COLO829 (cell line): ENCODE measurements around the gene S100A12.

Experiments used
- DNase-seq: peaks from one replicate; pipeline ENCODE4 v3.0.0; 2012; ENCODE audit warnings: low spot score

S100A12 gene

GRCh38 chr1:153396461-153396860, 21.0 kb upstream of the S100A12 start:
- DNase-seq: no peak

GRCh38 chr1:153395776-153396175, 20.4 kb upstream of the S100A12 start:
- no peak for DNase-seq

- DNase-seq: no peak
Measured at GRCh38 chr1:153395136-153395685, 19.8 kb upstream of the S100A12 start.

GRCh38 chr1:153394391-153394790, 19.0 kb upstream of the S100A12 start:
- DNase-seq: no peak

DNA sequence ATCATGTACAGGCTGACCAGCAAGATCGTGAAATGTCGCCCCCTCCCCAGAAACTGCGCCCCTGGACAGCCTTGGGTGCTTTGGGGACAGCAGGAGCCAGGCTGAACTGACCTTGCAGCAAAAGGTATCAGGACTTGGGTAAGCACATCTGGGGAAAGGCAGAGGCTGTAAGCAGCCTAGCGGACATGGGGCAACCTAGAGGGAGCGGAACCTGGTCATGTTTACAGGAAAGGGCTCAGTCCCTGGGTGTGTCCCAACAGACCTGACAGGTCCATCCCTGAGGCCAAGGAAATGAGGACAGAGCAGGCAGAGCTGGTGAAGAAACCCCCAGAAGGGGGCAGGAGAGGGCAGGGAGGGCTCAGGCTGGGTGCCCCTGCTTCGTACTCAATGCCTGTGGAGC, 18.5 kb upstream of the S100A12 start:
- DNase-seq: no peak

DNA sequence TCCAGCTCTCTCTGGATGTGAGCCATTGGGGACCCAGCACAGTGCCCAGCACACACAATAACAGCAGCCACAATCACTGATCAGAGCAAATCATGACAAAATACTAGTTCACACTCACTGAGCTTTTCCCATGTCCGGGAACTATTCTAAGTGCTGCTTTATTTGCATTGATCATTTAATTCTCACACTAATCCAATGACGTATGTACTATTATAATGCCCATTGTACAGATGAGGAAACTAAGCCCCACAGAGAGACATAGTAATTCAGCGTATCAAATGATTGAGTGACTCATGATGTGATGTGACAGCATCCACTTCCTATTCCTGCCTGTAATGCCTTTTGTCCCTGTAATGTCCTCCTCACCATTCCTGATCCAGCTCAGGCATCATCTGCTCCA, 17.4 kb upstream of the S100A12 start:
- no peak for DNase-seq

- no peak for DNase-seq
Measured at GRCh38 chr1:153392258-153392657, 16.8 kb upstream of the S100A12 start.

- DNase-seq: no peak
Measured at GRCh38 chr1:153390938-153391710, 15.7 kb upstream of the S100A12 start, which contains the start of gene S100A8. Gene S100A8, minus strand, starts transcription at chr1:153391073. Its CDS starts 538 bp downstream, at chr1:153390535.

- DNase-seq: no peak
Measured at GRCh38 chr1:153389973-153390879, 14.8 kb upstream of the S100A12 start.

GRCh38 chr1:153389401-153389800, 14.0 kb upstream of the S100A12 start:
- no peak for DNase-seq

- no peak for DNase-seq
Measured at GRCh38 chr1:153387785-153388184, 12.4 kb upstream of the S100A12 start.

- DNase-seq: no peak
Measured at GRCh38 chr1:153387001-153387400, 11.6 kb upstream of the S100A12 start.

DNA sequence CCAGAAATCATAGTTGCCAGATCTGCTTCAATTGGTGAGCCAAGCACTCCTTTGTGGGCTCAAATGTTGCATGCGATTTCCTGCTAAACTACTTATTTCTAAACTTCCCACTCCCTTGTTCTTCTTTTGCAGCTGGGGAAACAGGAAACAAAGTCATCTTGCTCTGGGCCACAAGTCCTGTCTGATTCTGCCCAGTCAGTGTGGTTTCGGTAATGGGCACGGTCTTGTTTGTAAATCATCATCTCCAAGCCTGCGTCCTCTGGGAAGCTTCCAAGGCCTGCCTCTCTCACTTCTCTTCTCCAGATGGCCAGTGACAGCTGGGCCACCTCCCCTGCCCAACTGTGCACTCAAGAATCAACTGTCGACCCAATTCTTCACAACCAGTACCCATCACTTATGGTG, 11.1 kb upstream of the S100A12 start:
- DNase-seq: no peak

- no peak for DNase-seq
Measured at GRCh38 chr1:153384958-153385580, 9.6 kb upstream of the S100A12 start.

DNA sequence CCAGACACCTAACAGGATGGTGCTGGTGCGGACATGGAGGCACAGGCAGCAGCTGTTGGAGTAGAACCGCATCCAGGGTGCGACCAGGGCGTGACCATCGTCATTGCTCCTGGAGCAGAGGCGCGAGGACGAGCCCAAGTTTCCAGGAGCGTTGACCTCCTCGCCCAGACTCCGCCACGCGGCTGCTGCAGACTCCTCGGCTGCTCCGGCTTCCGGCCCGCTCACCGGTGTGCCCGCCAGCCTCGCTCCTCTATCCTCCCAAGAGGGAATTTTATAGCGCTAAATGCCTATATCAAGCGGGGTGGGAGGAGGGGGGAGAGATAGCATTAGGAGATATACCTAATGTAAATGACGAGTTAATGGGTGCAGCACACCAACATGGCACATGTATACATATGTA, 5.3 kb upstream of the S100A12 start:
- DNase-seq: no peak

DNA sequence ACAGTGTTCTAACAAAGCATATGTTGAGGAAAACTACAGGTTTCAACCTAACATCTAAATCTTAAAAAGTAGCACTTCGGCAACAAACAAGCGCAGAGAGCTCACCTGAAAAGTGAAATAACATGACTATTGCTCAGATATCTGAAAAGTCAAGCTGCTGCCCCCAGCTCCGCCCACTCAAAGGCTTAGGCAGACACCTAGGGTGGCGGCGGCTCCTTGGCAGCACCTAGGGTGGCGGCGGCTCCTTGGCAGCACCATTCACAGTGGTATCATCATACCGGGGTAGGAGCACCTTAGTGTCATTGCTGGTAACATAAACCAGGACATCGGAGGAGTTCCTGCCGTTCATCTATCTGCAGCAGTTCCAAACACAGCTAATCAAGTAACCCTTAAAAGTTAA, 4.2 kb upstream of the S100A12 start:
- no peak for DNase-seq

DNA sequence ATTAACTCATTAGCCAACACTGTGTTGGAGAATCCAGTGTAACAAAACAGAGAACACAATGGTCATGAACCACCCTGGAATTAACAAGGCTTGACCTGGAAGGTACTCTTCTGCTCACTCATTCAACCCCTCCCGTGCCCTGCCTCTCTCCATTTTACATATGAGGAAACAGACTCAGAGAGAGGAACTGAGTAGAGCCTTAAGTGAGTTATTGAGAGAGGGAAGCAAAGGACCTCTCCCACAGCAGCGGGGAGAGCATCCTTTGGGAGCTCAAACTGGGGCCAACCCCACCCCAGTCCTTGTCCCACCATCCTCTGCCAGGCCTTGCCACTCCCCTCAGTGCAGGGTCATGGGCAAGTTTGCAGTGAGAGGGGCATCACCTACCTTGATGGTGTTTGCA, 1.4 kb downstream of the S100A12 start:
- no peak for DNase-seq

- no peak for DNase-seq
Measured at GRCh38 chr1:153372571-153372970, 2.9 kb downstream of the S100A12 start.

GRCh38 chr1:153371231-153371630, 4.2 kb downstream of the S100A12 start:
- no peak for DNase-seq

DNA sequence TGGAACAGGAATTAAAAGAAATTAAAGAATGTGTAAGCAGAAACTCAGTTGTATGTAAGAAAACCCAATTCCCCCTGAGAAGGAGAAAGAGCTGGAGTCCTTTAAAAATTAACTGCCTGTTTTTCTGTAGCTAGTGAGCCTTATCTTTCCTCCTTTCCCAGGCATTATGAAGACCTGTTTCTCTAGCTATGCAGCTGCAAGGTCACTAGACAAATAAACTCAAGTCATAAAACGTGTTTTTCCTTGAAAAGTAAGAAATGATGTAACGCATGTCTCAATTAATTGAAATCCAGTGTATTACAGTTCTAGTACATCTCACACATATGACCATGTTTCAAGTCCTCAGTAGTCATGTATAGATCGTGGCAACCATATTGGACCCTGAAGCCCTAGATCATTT, 5.3 kb downstream of the S100A12 start:
- DNase-seq: no peak

DNA sequence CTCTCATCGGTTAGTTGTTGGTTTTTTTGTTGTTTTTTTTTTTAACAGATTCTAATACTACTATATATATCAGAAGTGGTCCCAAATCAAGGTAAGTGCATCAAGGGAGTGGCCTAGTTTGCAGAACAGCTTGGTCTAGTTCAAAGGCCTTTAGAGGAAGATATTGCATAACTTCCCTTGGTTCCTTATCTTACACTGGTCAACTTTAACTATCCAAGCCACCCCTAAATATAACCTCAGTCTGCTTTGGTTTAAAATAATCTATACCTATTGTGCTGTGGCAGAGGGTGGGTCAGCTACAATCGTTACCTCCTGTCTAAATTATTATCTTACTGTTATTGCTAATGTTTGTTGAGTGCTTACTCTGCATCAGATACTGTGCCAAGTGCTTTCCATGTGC, 6.9 kb downstream of the S100A12 start:
- no peak for DNase-seq

- no peak for DNase-seq
Measured at GRCh38 chr1:153367090-153367489, 8.3 kb downstream of the S100A12 start.
